IPS-15b (cell line): ENCODE measurements around the gene SGO1.

ENCODE experiments used
- H3K27me3 ChIP-seq: one replicate; pipeline ENCODE4 v1.6.1; 2013; ENCODE audit warnings: low read length; ENCODE audit not compliant: control insufficient read depth, insufficient read depth
- H3K36me3 ChIP-seq: one replicate; pipeline ENCODE4 v1.6.1; 2013; ENCODE audit warnings: low read length; ENCODE audit not compliant: control insufficient read depth, insufficient read depth
- H3K4me1 ChIP-seq: one replicate; pipeline ENCODE4 v1.6.1; 2013; ENCODE audit warnings: mild to moderate bottlenecking, low read length; ENCODE audit not compliant: control insufficient read depth, insufficient read depth
- H3K4me3 ChIP-seq: one replicate; pipeline ENCODE4 v1.5.1; 2013; ENCODE audit warnings: low read depth, low read length
- H3K9ac ChIP-seq: one replicate; pipeline ENCODE4 v1.6.1; 2013; ENCODE audit warnings: low read depth, mild to moderate bottlenecking, low read length
- H3K9me3 ChIP-seq: one replicate; pipeline ENCODE4 v1.6.1; 2013; ENCODE audit warnings: mild to moderate bottlenecking, low read length; ENCODE audit not compliant: control insufficient read depth, insufficient read depth

SGO1 gene

GRCh38 chr3:20154078-20154477 is 31.9 kb downstream of the SGO1 start:
- Histone ChIP-seq H3K9ac (no peak overlapping the region), H3K4me3 (no peak overlapping the region), H3K27me3 (no peaks in the 10 kb centered on the region), H3K36me3 (peaks cover 3% of the 10 kb centered on the region), H3K4me1 (no peaks in the 10 kb centered on the region), H3K9me3 (no peaks in the 10 kb centered on the region)

- Histone ChIP-seq H3K9me3 (no peaks in the 10 kb centered on the region), H3K36me3 (no peaks in the 10 kb centered on the region), H3K27me3 (no peaks in the 10 kb centered on the region), H3K4me1 (no peaks in the 10 kb centered on the region), H3K9ac (no peak overlapping the region), H3K4me3 (no peak overlapping the region)
These were observed 37.5 kb downstream of the SGO1 start for GRCh38 chr3:20148466-20148865.

- no peaks in the 10 kb centered on the region for H3K4me1 ChIP-seq
- H3K27me3 ChIP-seq: no peaks in the 10 kb centered on the region
- no peak overlapping the region for H3K9ac ChIP-seq
- H3K4me3 ChIP-seq: no peak overlapping the region
- no peaks in the 10 kb centered on the region for H3K9me3 ChIP-seq
- H3K36me3 ChIP-seq: no peaks in the 10 kb centered on the region
These were observed 38.6 kb downstream of the SGO1 start for GRCh38 chr3:20147361-20147760.

DNA sequence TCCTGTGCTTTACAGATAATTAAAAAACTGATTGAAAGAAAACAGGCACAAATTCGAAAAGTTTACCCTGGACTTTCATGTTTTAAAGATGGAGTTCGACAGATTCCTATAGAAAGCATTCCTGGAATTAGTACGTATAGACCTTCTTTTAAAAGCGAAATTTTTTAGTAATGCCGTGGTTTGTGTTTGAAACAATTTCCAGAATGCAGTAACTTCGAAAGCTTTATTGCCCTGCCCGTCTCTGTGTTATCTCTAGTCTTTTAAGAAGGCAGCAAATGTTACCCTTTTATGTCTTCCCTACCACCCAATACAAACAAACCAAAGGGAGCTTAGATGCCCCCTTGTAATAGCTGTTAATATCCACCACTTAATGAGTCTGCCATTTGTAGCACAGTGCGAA is 39.7 kb downstream of the SGO1 start:
- H3K9me3 ChIP-seq: no peaks in the 10 kb centered on the region
- H3K27me3 ChIP-seq: no peaks in the 10 kb centered on the region
- H3K4me1 ChIP-seq: no peaks in the 10 kb centered on the region
- no peaks in the 10 kb centered on the region for H3K36me3 ChIP-seq
- no peak overlapping the region for H3K9ac ChIP-seq
- H3K4me3 ChIP-seq: no peak overlapping the region

GRCh38 chr3:20145874-20146273 is 40.1 kb downstream of the SGO1 start:
- Histone ChIP-seq H3K4me3 (no peak overlapping the region), H3K9me3 (no peaks in the 10 kb centered on the region), H3K36me3 (no peaks in the 10 kb centered on the region), H3K27me3 (no peaks in the 10 kb centered on the region), H3K4me1 (no peaks in the 10 kb centered on the region), H3K9ac (no peak overlapping the region)

DNA sequence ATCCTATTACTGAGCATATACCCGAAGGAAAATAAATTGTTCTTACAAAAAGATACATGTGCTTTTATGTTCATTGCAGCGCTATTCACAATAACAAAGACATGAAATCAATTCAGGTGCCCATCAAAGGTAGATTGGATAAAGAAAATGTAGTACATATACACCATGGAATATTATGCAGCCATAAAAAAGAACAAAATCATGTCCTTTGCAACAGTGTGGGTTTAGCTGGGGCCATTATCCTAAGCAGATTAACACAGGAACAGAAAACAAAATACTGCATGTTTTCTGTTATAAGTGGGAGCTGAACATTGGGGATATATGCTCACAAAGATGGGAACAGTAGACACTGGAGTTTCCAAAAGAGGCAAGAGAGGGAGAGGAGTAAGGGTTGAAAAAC is 42.5 kb downstream of the SGO1 start:
- Histone ChIP-seq H3K4me1 (no peaks in the 10 kb centered on the region), H3K36me3 (no peaks in the 10 kb centered on the region), H3K27me3 (no peaks in the 10 kb centered on the region), H3K9ac (no peak overlapping the region), H3K4me3 (no peak overlapping the region), H3K9me3 (no peaks in the 10 kb centered on the region)

DNA sequence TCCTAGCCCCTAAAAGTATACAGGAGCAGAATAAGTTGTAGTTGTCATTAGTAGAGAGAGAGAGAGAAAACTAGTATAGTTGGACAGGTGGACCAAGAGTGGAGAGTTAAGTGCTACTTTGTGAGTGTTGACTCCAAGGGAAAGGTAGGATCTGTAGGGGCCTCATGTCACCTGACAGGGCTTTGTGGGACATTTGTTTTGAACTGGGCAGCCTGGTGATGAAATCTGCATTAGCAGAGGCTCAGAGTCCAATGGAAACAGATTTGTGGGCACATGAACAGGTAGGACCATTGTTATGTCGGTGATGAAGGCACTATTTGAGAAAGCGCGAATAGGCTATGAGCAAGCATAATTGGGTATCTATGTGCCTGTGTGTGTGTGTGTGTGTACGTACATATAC is 43.5 kb downstream of the SGO1 start:
- Histone ChIP-seq H3K4me3 (no peak overlapping the region), H3K36me3 (no peaks in the 10 kb centered on the region), H3K9ac (no peak overlapping the region), H3K9me3 (no peaks in the 10 kb centered on the region), H3K27me3 (no peaks in the 10 kb centered on the region), H3K4me1 (no peaks in the 10 kb centered on the region)

DNA sequence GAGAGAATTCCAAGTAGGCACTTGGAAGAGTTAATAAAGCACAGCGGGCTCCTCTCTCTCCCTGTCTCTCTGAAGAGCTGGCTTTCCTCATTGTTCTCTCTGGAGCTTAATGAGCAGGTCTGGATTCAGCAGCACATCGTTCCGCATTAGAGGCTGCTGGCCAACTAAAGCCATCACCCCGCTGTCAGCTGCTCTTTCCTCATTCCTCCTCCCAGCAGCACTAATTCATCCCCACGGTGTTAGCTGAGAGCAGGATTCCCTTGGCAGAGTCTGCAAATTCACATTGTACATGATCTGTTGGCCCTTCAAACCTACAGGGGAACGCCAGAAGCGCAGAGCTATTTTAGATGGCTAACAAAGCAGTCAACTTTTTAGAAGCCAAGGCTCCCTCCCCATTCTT is 44.2 kb downstream of the SGO1 start:
- Histone ChIP-seq H3K4me3 (no peak overlapping the region), H3K9me3 (no peaks in the 10 kb centered on the region), H3K9ac (no peak overlapping the region), H3K4me1 (no peaks in the 10 kb centered on the region), H3K27me3 (no peaks in the 10 kb centered on the region), H3K36me3 (no peaks in the 10 kb centered on the region)

GRCh38 chr3:20141316-20141715 is 44.7 kb downstream of the SGO1 start:
- H3K4me1 ChIP-seq: no peaks in the 10 kb centered on the region
- no peaks in the 10 kb centered on the region for H3K9me3 ChIP-seq
- no peaks in the 10 kb centered on the region for H3K27me3 ChIP-seq
- no peaks in the 10 kb centered on the region for H3K36me3 ChIP-seq
- no peak overlapping the region for H3K4me3 ChIP-seq
- H3K9ac ChIP-seq: no peak overlapping the region

DNA sequence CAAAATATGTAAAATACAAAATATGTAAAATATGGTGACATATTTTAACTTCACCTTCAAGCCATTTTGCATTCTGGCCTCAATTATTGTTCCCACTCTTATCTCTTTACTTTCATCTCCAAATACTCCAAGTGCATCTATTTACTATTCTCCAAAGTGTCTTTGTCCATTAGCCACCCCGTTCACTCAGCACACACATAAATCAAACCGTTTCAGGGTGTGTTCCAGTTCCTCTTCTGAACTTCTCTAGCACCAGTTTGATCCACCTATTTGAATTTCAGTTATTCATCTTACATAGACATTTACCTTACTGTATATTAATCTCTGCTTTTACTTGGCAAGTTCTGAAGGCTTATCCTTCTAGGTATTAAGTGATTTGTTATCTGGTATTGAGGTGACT is 45.1 kb downstream of the SGO1 start:
- Histone ChIP-seq H3K9ac (no peak overlapping the region), H3K4me3 (no peak overlapping the region), H3K36me3 (no peaks in the 10 kb centered on the region), H3K9me3 (no peaks in the 10 kb centered on the region), H3K27me3 (no peaks in the 10 kb centered on the region), H3K4me1 (no peaks in the 10 kb centered on the region)

GRCh38 chr3:20137647-20138046 is 48.4 kb downstream of the SGO1 start:
- no peaks in the 10 kb centered on the region for H3K36me3 ChIP-seq

GRCh38 chr3:20136231-20136630 is 49.8 kb downstream of the SGO1 start:
- no peaks in the 10 kb centered on the region for H3K27me3 ChIP-seq
- H3K9me3 ChIP-seq: no peaks in the 10 kb centered on the region
- H3K4me1 ChIP-seq: no peaks in the 10 kb centered on the region
- H3K36me3 ChIP-seq: no peaks in the 10 kb centered on the region
- H3K4me3 ChIP-seq: no peak overlapping the region
- H3K9ac ChIP-seq: no peak overlapping the region

More at GRCh38 chr3:20137647-20138046, 48.4 kb downstream of the SGO1 start:
- H3K9ac ChIP-seq: no peak overlapping the region
- H3K4me3 ChIP-seq: no peak overlapping the region
- H3K4me1 ChIP-seq: no peaks in the 10 kb centered on the region
- no peaks in the 10 kb centered on the region for H3K9me3 ChIP-seq
- no peaks in the 10 kb centered on the region for H3K27me3 ChIP-seq

DNA sequence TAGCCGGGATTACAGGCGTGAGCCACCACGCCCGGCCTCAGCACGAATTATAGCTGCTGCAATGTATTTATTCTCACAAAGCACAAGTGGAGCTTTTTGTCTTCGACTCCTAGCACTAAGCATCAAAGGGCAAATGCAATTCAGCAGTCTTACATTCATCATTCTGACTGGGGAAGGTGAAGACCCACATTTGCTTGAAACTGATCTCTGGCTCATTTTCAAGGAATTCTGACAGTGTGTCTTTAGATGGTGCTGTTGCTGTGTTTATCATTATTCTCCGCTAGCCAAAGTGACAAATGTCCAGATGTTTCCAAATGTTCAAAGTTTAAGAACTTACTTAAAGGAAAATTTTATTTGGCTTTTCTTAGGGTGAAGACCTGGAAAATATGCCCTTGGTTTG is 55.9 kb downstream of the SGO1 start:
- Histone ChIP-seq H3K4me3 (no peak overlapping the region), H3K9ac (no peak overlapping the region), H3K36me3 (no peaks in the 10 kb centered on the region), H3K27me3 (no peaks in the 10 kb centered on the region), H3K9me3 (no peaks in the 10 kb centered on the region), H3K4me1 (no peaks in the 10 kb centered on the region)
